Neural cell (in vitro differentiated cells): ENCODE measurements around the gene CBFA2T3. TPM values are rescaled to one million over a fixed set of nuclear protein-coding genes. Genes with fewer than 3 reads are reported as not detected.

Experiments
- H2AFZ ChIP-seq: fragments of 200-600, 300-800 bp; sonication (generic), shearing (Covaris generic); 2 replicates; pipeline ENCODE4 v1.6.0; 2014; ENCODE audit warnings: low read depth, mild to moderate bottlenecking, antibody characterized with exemption, low read length, moderate library complexity
- H3F3A ChIP-seq: fragments of 200-600 bp; shearing (Covaris generic); 2 replicates; pipeline ENCODE4 v1.6.1; 2016; ENCODE audit warnings: mild to moderate bottlenecking, moderate library complexity, mixed read lengths, antibody characterized with exemption, low read length; ENCODE audit not compliant: insufficient read depth, poor library complexity, severe bottlenecking
- H3K27ac ChIP-seq: fragments of 200-600, 300-800 bp; sonication (generic), shearing (Covaris generic); 2 replicates; pipeline ENCODE4 v1.5.1; 2014; ENCODE audit warnings: mild to moderate bottlenecking, low read length, moderate library complexity
- H3K27me3 ChIP-seq: fragments of 300-800, 200-600 bp; sonication (generic), shearing (Covaris generic); 2 replicates; pipeline ENCODE4 v1.6.0; 2014; ENCODE audit warnings: mild to moderate bottlenecking, low read depth, low read length, moderate library complexity; ENCODE audit not compliant: insufficient read depth
- H3K36me3 ChIP-seq: fragments of 300-800, 200-600 bp; sonication (generic), shearing (Covaris generic); 2 replicates; pipeline ENCODE4 v1.5.1; 2014; ENCODE audit warnings: mild to moderate bottlenecking, antibody characterized with exemption, low read length, moderate library complexity; ENCODE audit not compliant: insufficient read depth
- H3K4me2 ChIP-seq: fragments of 300-800, 200-600 bp; sonication (generic), shearing (Covaris generic); 2 replicates; pipeline ENCODE4 v1.6.0; 2014; ENCODE audit warnings: mild to moderate bottlenecking, low read length
- H3K4me3 ChIP-seq: fragments of 300-800, 200-600 bp; sonication (generic), shearing (Covaris generic); 2 replicates; pipeline ENCODE4 v1.5.1; 2014; ENCODE audit warnings: mild to moderate bottlenecking, low read length, moderate library complexity
- H3K79me2 ChIP-seq: fragments of 200-600 bp; shearing (Covaris generic); replicated peaks from 2 replicates; pipeline ENCODE4 v1.6.0; 2014; ENCODE audit warnings: mild to moderate bottlenecking, low read length, moderate library complexity; ENCODE audit not compliant: insufficient read depth
- H3K9ac ChIP-seq: fragments of 300-800, 200-600 bp; sonication (generic), shearing (Covaris generic); 2 replicates; pipeline ENCODE4 v1.6.1; 2016; ENCODE audit warnings: mild to moderate bottlenecking, low read length, mixed read lengths
- H3K9me2 ChIP-seq: fragments of 200-600 bp; shearing (Covaris generic); 2 replicates; pipeline ENCODE4 v1.6.1; 2016; ENCODE audit warnings: mild to moderate bottlenecking, low read length, mixed read lengths; ENCODE audit not compliant: insufficient read depth
- H3K9me3 ChIP-seq: fragments of 200-600, 300-800 bp; sonication (generic), shearing (Covaris generic); 2 replicates; pipeline ENCODE4 v1.6.1; 2016; ENCODE audit warnings: mild to moderate bottlenecking, mixed run types, low read length, moderate library complexity, mixed read lengths
- H4K20me1 ChIP-seq: fragments of 200-600 bp; shearing (Covaris generic); 2 replicates; pipeline ENCODE4 v1.6.1; 2016; ENCODE audit warnings: mild to moderate bottlenecking, mixed run types; ENCODE audit not compliant: insufficient read depth
- CTCF ChIP-seq: fragments of 450-650 bp; IDR thresholded peaks from 2 replicates; pipeline ENCODE4 v1.5.1; 2014; ENCODE audit warnings: antibody characterized with exemption, mild to moderate bottlenecking, moderate library complexity; ENCODE audit not compliant: poor library complexity, severe bottlenecking
- EP300 ChIP-seq: fragments of 450-650 bp; conservative IDR thresholded peaks from 2 replicates; pipeline ENCODE4 v1.6.1; 2014; ENCODE audit warnings: antibody characterized with exemption, mild to moderate bottlenecking, moderate library complexity; ENCODE audit not compliant: poor library complexity, severe bottlenecking
- EZH2 ChIP-seq: fragments of 200-600, 300-800 bp; shearing (Covaris generic), sonication (generic); IDR thresholded peaks from 2 replicates; pipeline ENCODE4 v1.6.1; 2014; ENCODE audit warnings: antibody characterized with exemption, low read length, borderline replicate concordance, mild to moderate bottlenecking; ENCODE audit not compliant: insufficient read depth, poor library complexity, severe bottlenecking
- MXI1 ChIP-seq: fragments of 450-650 bp; conservative IDR thresholded peaks from 2 replicates; pipeline ENCODE4 v1.6.1; 2014; ENCODE audit warnings: antibody characterized with exemption, mild to moderate bottlenecking; ENCODE audit not compliant: poor library complexity, severe bottlenecking
- POLR2AphosphoS5 ChIP-seq: IDR thresholded peaks from 2 replicates; pipeline ENCODE4 v1.6.1; 2012
- RAD21 ChIP-seq: fragments of 450-650 bp; conservative IDR thresholded peaks from 2 replicates; pipeline ENCODE4 v1.6.1; 2014; ENCODE audit warnings: antibody characterized with exemption, mild to moderate bottlenecking, moderate library complexity
- SMC3 ChIP-seq: fragments of 450-650 bp; conservative IDR thresholded peaks from 2 replicates; pipeline ENCODE4 v1.6.1; 2014; ENCODE audit warnings: antibody characterized with exemption, mild to moderate bottlenecking, moderate library complexity; ENCODE audit not compliant: poor library complexity
- TAF1 ChIP-seq: IDR thresholded peaks from 2 replicates; pipeline ENCODE4 v1.6.1; 2012; ENCODE audit warnings: low read depth
- polyA plus RNA-seq: library from polyadenylated mRNA; depleted of rRNA; stranded (reverse); fragments of >200 nt; gene quantifications from 2 replicates; pipeline ENCODE4 v1.2.3, GENCODE V29; 2014
- TF ChIP-seq, protein P1 (sequence below): IDR thresholded peaks from 2 replicates; pipeline ENCODE4 v1.6.1; 2012; ENCODE audit warnings: borderline replicate concordance

CBFA2T3 gene
- polyA plus RNA-seq, 1 donor from 2014 or later, result 2.1 TPM

GRCh38 chr16:88839745-88840599 lies 137.0 kb downstream of the CBFA2T3 start:
- H3K27ac ChIP-seq, result no peak overlapping the region
- no peaks in the 10 kb centered on the region for H3K9me2 ChIP-seq
- H3K27me3 ChIP-seq, result no peaks in the 10 kb centered on the region
- no peak for TF ChIP-seq EZH2
- TF ChIP-seq, protein P1, sequence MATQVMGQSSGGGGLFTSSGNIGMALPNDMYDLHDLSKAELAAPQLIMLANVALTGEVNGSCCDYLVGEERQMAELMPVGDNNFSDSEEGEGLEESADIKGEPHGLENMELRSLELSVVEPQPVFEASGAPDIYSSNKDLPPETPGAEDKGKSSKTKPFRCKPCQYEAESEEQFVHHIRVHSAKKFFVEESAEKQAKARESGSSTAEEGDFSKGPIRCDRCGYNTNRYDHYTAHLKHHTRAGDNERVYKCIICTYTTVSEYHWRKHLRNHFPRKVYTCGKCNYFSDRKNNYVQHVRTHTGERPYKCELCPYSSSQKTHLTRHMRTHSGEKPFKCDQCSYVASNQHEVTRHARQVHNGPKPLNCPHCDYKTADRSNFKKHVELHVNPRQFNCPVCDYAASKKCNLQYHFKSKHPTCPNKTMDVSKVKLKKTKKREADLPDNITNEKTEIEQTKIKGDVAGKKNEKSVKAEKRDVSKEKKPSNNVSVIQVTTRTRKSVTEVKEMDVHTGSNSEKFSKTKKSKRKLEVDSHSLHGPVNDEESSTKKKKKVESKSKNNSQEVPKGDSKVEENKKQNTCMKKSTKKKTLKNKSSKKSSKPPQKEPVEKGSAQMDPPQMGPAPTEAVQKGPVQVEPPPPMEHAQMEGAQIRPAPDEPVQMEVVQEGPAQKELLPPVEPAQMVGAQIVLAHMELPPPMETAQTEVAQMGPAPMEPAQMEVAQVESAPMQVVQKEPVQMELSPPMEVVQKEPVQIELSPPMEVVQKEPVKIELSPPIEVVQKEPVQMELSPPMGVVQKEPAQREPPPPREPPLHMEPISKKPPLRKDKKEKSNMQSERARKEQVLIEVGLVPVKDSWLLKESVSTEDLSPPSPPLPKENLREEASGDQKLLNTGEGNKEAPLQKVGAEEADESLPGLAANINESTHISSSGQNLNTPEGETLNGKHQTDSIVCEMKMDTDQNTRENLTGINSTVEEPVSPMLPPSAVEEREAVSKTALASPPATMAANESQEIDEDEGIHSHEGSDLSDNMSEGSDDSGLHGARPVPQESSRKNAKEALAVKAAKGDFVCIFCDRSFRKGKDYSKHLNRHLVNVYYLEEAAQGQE, result no peak
- no peak for TF ChIP-seq CTCF
- TF ChIP-seq TAF1, result no peak
- TF ChIP-seq SMC3, result no peak
- TF ChIP-seq POLR2AphosphoS5, result no peak
- no peak for TF ChIP-seq RAD21
- TF ChIP-seq EP300, result no peak
- TF ChIP-seq MXI1, result no peak
- no peak overlapping the region for H3K4me3 ChIP-seq
- no peaks in the 10 kb centered on the region for H3K9me3 ChIP-seq
- H2AFZ ChIP-seq, result no peak overlapping the region
- no peaks in the 10 kb centered on the region for H3K79me2 ChIP-seq
- no peak overlapping the region for H3K4me2 ChIP-seq
- H4K20me1 ChIP-seq, result no peaks in the 10 kb centered on the region
- H3F3A ChIP-seq, result no peaks in the 10 kb centered on the region
- no peaks in the 10 kb centered on the region for H3K36me3 ChIP-seq
- no peak overlapping the region for H3K9ac ChIP-seq

- Histone ChIP-seq H4K20me1 (no peaks in the 10 kb centered on the region), H3F3A (no peaks in the 10 kb centered on the region), H3K79me2 (no peaks in the 10 kb centered on the region), H3K27ac (no peak overlapping the region), H3K4me2 (no peak overlapping the region), H3K9me2 (no peaks in the 10 kb centered on the region), H3K4me3 (no peak overlapping the region), H3K27me3 (no peaks in the 10 kb centered on the region), H2AFZ (no peak overlapping the region), H3K36me3 (no peaks in the 10 kb centered on the region), H3K9me3 (no peaks in the 10 kb centered on the region), H3K9ac (no peak overlapping the region)
- TF ChIP-seq, protein P1, result no peak
- no peak for TF ChIP-seq MXI1
- TF ChIP-seq EP300, result no peak
- TF ChIP-seq TAF1, result no peak
- no peak for TF ChIP-seq RAD21
- no peak for TF ChIP-seq EZH2
- TF ChIP-seq SMC3, result no peak
- TF ChIP-seq CTCF, result no peak
- no peak for TF ChIP-seq POLR2AphosphoS5
Measured at GRCh38 chr16:88839026-88839529, 137.9 kb downstream of the CBFA2T3 start.
